CD4-positive, alpha-beta T cell treated with Interleukin-21 for 1 hour (primary cell): ENCODE measurements around the gene TOM1L1.
"Not testable (repeated sequence)": the region's sequence is repeated elsewhere in the genome, so short reads cannot be mapped to it uniquely, and the experiment has no call there.

Source experiments
- DNase-seq: peaks from one replicate; pipeline ENCODE4 v3.0.0-alpha.2; 2020

The TOM1L1 gene

GRCh38 chr17:54900457-54901229 lies at the start of gene TOM1L1:
Gene TOM1L1 (plus strand): TSS chr17:54900852. CDS start chr17:54900866, 14 bp downstream.
- no peak for DNase-seq

- no peak for DNase-seq
Observed at GRCh38 chr17:54859187-54859586, 41.5 kb upstream of the TOM1L1 start.

GRCh38 chr17:54860617-54861470 lies 39.8 kb upstream of the TOM1L1 start:
- no peak for DNase-seq

- no peak for DNase-seq
Observed at GRCh38 chr17:54861471-54861983, 39.1 kb upstream of the TOM1L1 start.

- DNase-seq, result no peak
Observed at GRCh38 chr17:54863176-54863575, 37.5 kb upstream of the TOM1L1 start.

- DNase-seq, result no peak
Observed at GRCh38 chr17:54864070-54864469, 36.6 kb upstream of the TOM1L1 start.

GRCh38 chr17:54864636-54865356 lies 35.9 kb upstream of the TOM1L1 start:
- no peak for DNase-seq

- DNase-seq, result no peak
Observed at GRCh38 chr17:54867634-54868033, 33.0 kb upstream of the TOM1L1 start.

- DNase-seq, result no peak
Observed at GRCh38 chr17:54870671-54871175, 29.9 kb upstream of the TOM1L1 start.

GRCh38 chr17:54875906-54876305 lies 24.7 kb upstream of the TOM1L1 start:
- not testable (repeated sequence) for DNase-seq

GRCh38 chr17:54876656-54877195 lies 23.9 kb upstream of the TOM1L1 start:
- no peak for DNase-seq

- no peak for DNase-seq
Observed at GRCh38 chr17:54881255-54881972, 19.2 kb upstream of the TOM1L1 start.

- no peak for DNase-seq
Observed at GRCh38 chr17:54882371-54882770, 18.3 kb upstream of the TOM1L1 start.

- no peak for DNase-seq
Observed at GRCh38 chr17:54882950-54883349, 17.7 kb upstream of the TOM1L1 start.

GRCh38 chr17:54883939-54884338 lies 16.7 kb upstream of the TOM1L1 start:
- no peak for DNase-seq

GRCh38 chr17:54887787-54888186 lies 12.9 kb upstream of the TOM1L1 start:
- DNase-seq, result no peak

- DNase-seq, result no peak
Observed at GRCh38 chr17:54888254-54888653, 12.4 kb upstream of the TOM1L1 start.

- no peak for DNase-seq
Observed at GRCh38 chr17:54888981-54889380, 11.7 kb upstream of the TOM1L1 start.

GRCh38 chr17:54891176-54891821 lies 9.4 kb upstream of the TOM1L1 start:
- DNase-seq, result no peak

GRCh38 chr17:54892360-54892759 lies 8.3 kb upstream of the TOM1L1 start:
- DNase-seq, result no peak

- DNase-seq, result no peak
Observed at GRCh38 chr17:54898576-54898975, 2.1 kb upstream of the TOM1L1 start.
